Endodermal cell (in vitro differentiated cells): ENCODE data around the gene ASCC3. TPM values are rescaled to one million over a fixed set of nuclear protein-coding genes. Genes with fewer than 3 reads are reported as not detected.

Experiments used
- DNase-seq: peaks from one replicate; pipeline ENCODE4 v3.0.0-alpha.2; 2017
- H3K27ac ChIP-seq: 2 replicates; pipeline ENCODE4 v1.5.1; 2013; ENCODE audit warnings: mild to moderate bottlenecking, low read depth, low read length, moderate library complexity
- H3K27me3 ChIP-seq: 2 replicates; pipeline ENCODE4 v1.6.1; 2013; ENCODE audit warnings: mild to moderate bottlenecking, low read length, moderate library complexity; ENCODE audit not compliant: insufficient read depth, control insufficient read depth, poor library complexity, severe bottlenecking
- H3K36me3 ChIP-seq: 2 replicates; pipeline ENCODE4 v1.7.0; 2013; ENCODE audit warnings: mild to moderate bottlenecking, low read length, moderate library complexity; ENCODE audit not compliant: control insufficient read depth, insufficient read depth
- H3K4me1 ChIP-seq: one replicate; pipeline ENCODE4 v1.7.0; 2013; ENCODE audit warnings: low read length; ENCODE audit not compliant: control insufficient read depth, insufficient read depth
- H3K4me3 ChIP-seq: 2 replicates; pipeline ENCODE4 v1.5.1; 2013; ENCODE audit warnings: mild to moderate bottlenecking, low read length, moderate library complexity
- H3K9ac ChIP-seq: 2 replicates; pipeline ENCODE4 v1.6.1; 2013; ENCODE audit warnings: mild to moderate bottlenecking, low read length, moderate library complexity; ENCODE audit not compliant: poor library complexity, severe bottlenecking; ENCODE audit errors: extremely low read depth
- H3K9me3 ChIP-seq: 2 replicates; pipeline ENCODE4 v1.6.1; 2013; ENCODE audit warnings: mild to moderate bottlenecking, low read length, moderate library complexity; ENCODE audit not compliant: control insufficient read depth
- H3K27ac Mint-ChIP-seq: 2 replicates; pipeline ENCODE4 v1.8.0; 2020; ENCODE audit warnings: mixed read lengths
- H3K27me3 Mint-ChIP-seq: 2 replicates; pipeline ENCODE4 v1.8.0; 2021; ENCODE audit warnings: mild to moderate bottlenecking, mixed read lengths; ENCODE audit not compliant: insufficient read depth
- H3K36me3 Mint-ChIP-seq: 2 replicates; pipeline ENCODE4 v1.8.0; 2020; ENCODE audit warnings: low read depth, mixed read lengths
- H3K4me1 Mint-ChIP-seq: 2 replicates; pipeline ENCODE4 v1.8.0; 2020; ENCODE audit warnings: mixed read lengths
- H3K4me3 Mint-ChIP-seq: 2 replicates; pipeline ENCODE4 v1.8.0; 2020; ENCODE audit warnings: mild to moderate bottlenecking, moderate library complexity, mixed read lengths
- H3K9me3 Mint-ChIP-seq: 2 replicates; pipeline ENCODE4 v1.8.0; 2020; ENCODE audit warnings: mild to moderate bottlenecking, mixed read lengths
- WGBS, 2 experiments: methylation state at CpG; one replicate each; pipeline versions ENCODE4 v1.1.5 to v1.1.7; 2013; ENCODE audit warnings: missing lambda C conversion rate in 2 of 2, mixed read lengths in 1 of 2; ENCODE audit not compliant: insufficient coverage in 1 of 2, insufficient read length in 1 of 2; 5-methylcytosine and 5-hydroxymethylcytosine counted together
- total RNA-seq, 2 donors: library from RNA; stranded (reverse); fragmentation: NEBNext Ultra II Directional in 1 of 2; extraction: Animal tissue kit (Norgen Biotek cat#: 25700) in 1 of 2; gene quantifications; 2 replicates in 1 of 2; 3 replicates in 1 of 2; pipeline ENCODE4 v1.2.1, GENCODE V29; 2021
- TF ChIP-seq, protein P1 (sequence below): fragments of 200-600 bp; sonication (generic); conservative IDR thresholded peaks from 2 replicates; pipeline ENCODE4 v1.5.0; 2021; ENCODE audit warnings: antibody characterized with exemption, mild to moderate bottlenecking

Gene ASCC3
- total RNA-seq, 2 donors from 2014 or later, result 40.0 to 41.1 TPM

DNA sequence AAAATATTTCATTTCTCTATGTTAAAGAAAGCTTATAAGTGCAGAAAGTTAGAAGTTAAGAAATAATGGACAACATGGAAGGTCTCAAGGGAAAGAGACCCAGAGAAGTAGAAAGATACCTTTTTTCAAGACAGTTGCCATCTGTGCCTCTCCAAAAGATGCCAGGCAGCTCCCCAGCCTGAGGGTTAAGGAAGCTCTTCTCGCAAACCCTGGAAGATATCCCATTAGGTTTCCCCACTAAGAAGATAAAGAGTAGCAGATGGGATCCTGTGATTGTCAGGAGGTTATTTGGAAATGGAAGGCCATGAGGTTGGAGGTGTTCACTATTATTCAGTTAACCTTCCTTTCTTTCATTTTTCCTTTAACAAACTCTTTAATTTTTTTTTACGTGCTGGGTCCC, 306.3 kb downstream of the ASCC3 start:
- H3K27ac ChIP-seq, result no peak overlapping the region
- H3K4me3 ChIP-seq, result no peak overlapping the region
- TF ChIP-seq, protein P1, sequence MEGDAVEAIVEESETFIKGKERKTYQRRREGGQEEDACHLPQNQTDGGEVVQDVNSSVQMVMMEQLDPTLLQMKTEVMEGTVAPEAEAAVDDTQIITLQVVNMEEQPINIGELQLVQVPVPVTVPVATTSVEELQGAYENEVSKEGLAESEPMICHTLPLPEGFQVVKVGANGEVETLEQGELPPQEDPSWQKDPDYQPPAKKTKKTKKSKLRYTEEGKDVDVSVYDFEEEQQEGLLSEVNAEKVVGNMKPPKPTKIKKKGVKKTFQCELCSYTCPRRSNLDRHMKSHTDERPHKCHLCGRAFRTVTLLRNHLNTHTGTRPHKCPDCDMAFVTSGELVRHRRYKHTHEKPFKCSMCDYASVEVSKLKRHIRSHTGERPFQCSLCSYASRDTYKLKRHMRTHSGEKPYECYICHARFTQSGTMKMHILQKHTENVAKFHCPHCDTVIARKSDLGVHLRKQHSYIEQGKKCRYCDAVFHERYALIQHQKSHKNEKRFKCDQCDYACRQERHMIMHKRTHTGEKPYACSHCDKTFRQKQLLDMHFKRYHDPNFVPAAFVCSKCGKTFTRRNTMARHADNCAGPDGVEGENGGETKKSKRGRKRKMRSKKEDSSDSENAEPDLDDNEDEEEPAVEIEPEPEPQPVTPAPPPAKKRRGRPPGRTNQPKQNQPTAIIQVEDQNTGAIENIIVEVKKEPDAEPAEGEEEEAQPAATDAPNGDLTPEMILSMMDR, result no peak
- peaks cover 9% of the 10 kb centered on the region for H3K36me3 Mint-ChIP-seq
- DNase-seq, result no peak
- peak overlapping the region; percentile 55 for H3K27ac Mint-ChIP-seq
- H3K4me1 Mint-ChIP-seq, result no peaks in the 10 kb centered on the region
- peaks cover 8% of the 10 kb centered on the region for H3K9me3 ChIP-seq
- H3K9ac ChIP-seq, result no peak overlapping the region
- no peaks in the 10 kb centered on the region for H3K27me3 Mint-ChIP-seq
- H3K4me1 ChIP-seq, result no peaks in the 10 kb centered on the region
- H3K9me3 Mint-ChIP-seq, result peaks cover 7% of the 10 kb centered on the region
- 94% methylated on average over 2 of the region's 2 CpGs; no CpG with 5 or more reads in 1 of the 2 experiments for WGBS, 2 experiments
- peaks cover 7% of the 10 kb centered on the region for H3K36me3 ChIP-seq
- H3K27me3 ChIP-seq, result no peaks in the 10 kb centered on the region
- H3K4me3 Mint-ChIP-seq, result no peak overlapping the region

DNA sequence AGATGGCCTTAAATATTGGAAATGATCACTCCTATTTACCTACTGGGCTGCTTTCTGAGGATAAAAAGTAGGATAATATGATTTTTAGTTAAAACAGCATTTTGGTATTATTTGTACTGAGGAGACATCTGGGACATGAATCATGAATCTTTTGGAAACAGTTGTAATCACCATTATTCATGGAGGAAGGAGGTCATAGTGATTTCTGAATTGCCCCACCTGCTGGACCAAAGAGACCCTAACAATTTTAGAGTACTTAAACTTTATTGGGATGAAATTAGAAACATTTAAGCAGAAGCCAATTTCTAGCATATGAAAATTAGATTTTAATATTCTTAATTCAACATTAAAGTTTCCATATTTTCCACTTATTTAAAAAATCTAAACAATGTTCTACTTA, 308.0 kb downstream of the ASCC3 start:
- Histone ChIP-seq H3K27me3 (no peaks in the 10 kb centered on the region), H3K36me3 (peaks cover 7% of the 10 kb centered on the region), H3K4me1 (no peaks in the 10 kb centered on the region), H3K4me3 (no peak overlapping the region), H3K27ac (no peak overlapping the region), H3K9me3 (no peaks in the 10 kb centered on the region), H3K9ac (no peak overlapping the region)
- H3K27me3 Mint-ChIP-seq, result no peaks in the 10 kb centered on the region
- no peak overlapping the region for H3K4me3 Mint-ChIP-seq
- TF ChIP-seq, protein P1, result peak; percentile 79
- DNase-seq, result no peak
- H3K36me3 Mint-ChIP-seq, result peaks cover 13% of the 10 kb centered on the region
- no peak overlapping the region for H3K27ac Mint-ChIP-seq
- H3K9me3 Mint-ChIP-seq, result no peaks in the 10 kb centered on the region
- no peaks in the 10 kb centered on the region for H3K4me1 Mint-ChIP-seq

DNA sequence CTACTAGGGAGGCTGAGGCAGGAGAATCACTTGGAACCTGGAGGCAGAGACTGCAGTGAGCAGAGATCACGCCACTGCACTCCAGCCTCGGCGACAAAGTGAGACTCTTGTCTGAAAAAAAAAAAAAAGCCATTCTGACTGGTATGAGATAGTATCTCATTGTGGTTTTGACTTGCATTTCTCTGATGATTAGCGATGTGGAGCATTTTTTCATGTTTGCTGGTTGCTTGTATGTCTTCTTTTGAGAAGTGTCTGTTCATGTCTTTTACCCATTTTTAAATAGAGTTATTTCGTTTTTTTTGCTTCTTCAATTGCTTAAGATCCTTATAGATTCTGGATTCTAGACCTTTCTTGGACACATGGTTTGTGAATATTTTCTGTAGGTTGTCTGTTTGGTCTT, 312.9 kb downstream of the ASCC3 start:
- H3K36me3 ChIP-seq, result peaks cover 7% of the 10 kb centered on the region
- no peaks in the 10 kb centered on the region for H3K27me3 Mint-ChIP-seq
- no peaks in the 10 kb centered on the region for H3K4me1 ChIP-seq
- no peaks in the 10 kb centered on the region for H3K9me3 Mint-ChIP-seq
- DNase-seq, result no peak
- no peaks in the 10 kb centered on the region for H3K9me3 ChIP-seq
- no peak overlapping the region for H3K9ac ChIP-seq
- H3K4me3 Mint-ChIP-seq, result no peak overlapping the region
- H3K27me3 ChIP-seq, result no peaks in the 10 kb centered on the region
- H3K4me3 ChIP-seq, result no peak overlapping the region
- WGBS, 2 experiments, result 98% methylated on average over 4 to 5 of the region's 5 CpGs
- TF ChIP-seq, protein P1, result no peak
- H3K4me1 Mint-ChIP-seq, result no peaks in the 10 kb centered on the region
- no peak overlapping the region for H3K27ac Mint-ChIP-seq
- H3K36me3 Mint-ChIP-seq, result peaks cover 13% of the 10 kb centered on the region
- no peak overlapping the region for H3K27ac ChIP-seq
